Skeletal muscle satellite cell (primary cell): ENCODE data around the gene CORO7.

ENCODE experiments used
- H3K27me3 ChIP-seq: 2 replicates; pipeline ENCODE4 v1.7.0; 2013; ENCODE audit warnings: low read length; ENCODE audit not compliant: control insufficient read depth, insufficient read depth
- H3K36me3 ChIP-seq: 2 replicates; pipeline ENCODE4 v1.7.0; 2013; ENCODE audit warnings: mild to moderate bottlenecking, control low read depth, low read length; ENCODE audit not compliant: insufficient read depth
- H3K4me1 ChIP-seq: 2 replicates; pipeline ENCODE4 v1.7.0; 2013; ENCODE audit warnings: low read length; ENCODE audit not compliant: control insufficient read depth, insufficient read depth
- H3K4me2 ChIP-seq: 2 replicates; pipeline ENCODE4 v1.7.0; 2013; ENCODE audit warnings: mild to moderate bottlenecking, low read length
- H3K4me3 ChIP-seq: 2 replicates; pipeline ENCODE4 v1.7.0; 2013; ENCODE audit warnings: low read length
- H3K9ac ChIP-seq: 2 replicates; pipeline ENCODE4 v1.7.0; 2013; ENCODE audit warnings: mild to moderate bottlenecking, low read depth, low read length, moderate library complexity
- H3K9me3 ChIP-seq: replicated peaks from 2 replicates; pipeline ENCODE4 v1.7.0; 2013; ENCODE audit warnings: mild to moderate bottlenecking, control low read depth, low read length

Gene CORO7

GRCh38 chr16:4323071-4323844 is 93.1 kb downstream of the CORO7 start:
- peak overlapping the region; percentile 30 for H3K4me2 ChIP-seq
- no peaks in the 10 kb centered on the region for H3K27me3 ChIP-seq
- H3K4me1 ChIP-seq = peaks cover 51% of the 10 kb centered on the region
- no peaks in the 10 kb centered on the region for H3K9me3 ChIP-seq
- H3K9ac ChIP-seq = no peak overlapping the region
- no peaks in the 10 kb centered on the region for H3K36me3 ChIP-seq
- no peak overlapping the region for H3K4me3 ChIP-seq

- H3K4me1 ChIP-seq = peaks cover 54% of the 10 kb centered on the region
- H3K9ac ChIP-seq = no peak overlapping the region
- no peaks in the 10 kb centered on the region for H3K27me3 ChIP-seq
- no peak overlapping the region for H3K4me3 ChIP-seq
- H3K9me3 ChIP-seq = no peaks in the 10 kb centered on the region
- no peaks in the 10 kb centered on the region for H3K36me3 ChIP-seq
- H3K4me2 ChIP-seq = no peak overlapping the region
Measured at GRCh38 chr16:4322121-4323052, 94.0 kb downstream of the CORO7 start.

- H3K4me3 ChIP-seq = no peak overlapping the region
- no peak overlapping the region for H3K9ac ChIP-seq
- H3K4me1 ChIP-seq = peaks cover 56% of the 10 kb centered on the region
- H3K4me2 ChIP-seq = no peak overlapping the region
- H3K9me3 ChIP-seq = no peaks in the 10 kb centered on the region
- no peaks in the 10 kb centered on the region for H3K36me3 ChIP-seq
- H3K27me3 ChIP-seq = no peaks in the 10 kb centered on the region
Measured at GRCh38 chr16:4321286-4322120, 94.9 kb downstream of the CORO7 start.

GRCh38 chr16:4320571-4321137 is 95.7 kb downstream of the CORO7 start:
- Histone ChIP-seq H3K27me3 (no peaks in the 10 kb centered on the region), H3K4me1 (peaks cover 56% of the 10 kb centered on the region), H3K4me3 (no peak overlapping the region)

GRCh38 chr16:4319454-4320421 is 96.7 kb downstream of the CORO7 start:
- peaks cover 55% of the 10 kb centered on the region for H3K4me1 ChIP-seq
- no peak overlapping the region for H3K9ac ChIP-seq

More at GRCh38 chr16:4320571-4321137, 95.7 kb downstream of the CORO7 start:
- Histone ChIP-seq H3K36me3 (no peaks in the 10 kb centered on the region), H3K9ac (no peak overlapping the region), H3K4me2 (no peak overlapping the region), H3K9me3 (no peaks in the 10 kb centered on the region)

GRCh38 chr16:4318967-4319366 is 97.4 kb downstream of the CORO7 start:
- H3K36me3 ChIP-seq = no peaks in the 10 kb centered on the region
- peak overlapping the region; percentile 72 for H3K9ac ChIP-seq
- H3K4me1 ChIP-seq = peaks cover 50% of the 10 kb centered on the region

More at GRCh38 chr16:4319454-4320421, 96.7 kb downstream of the CORO7 start:
- Histone ChIP-seq H3K4me3 (no peak overlapping the region), H3K27me3 (no peaks in the 10 kb centered on the region), H3K36me3 (no peaks in the 10 kb centered on the region), H3K4me2 (peak overlapping the region; percentile 43), H3K9me3 (no peaks in the 10 kb centered on the region)

GRCh38 chr16:4318451-4318910 is 97.9 kb downstream of the CORO7 start:
- H3K4me1 ChIP-seq = peaks cover 46% of the 10 kb centered on the region
- peak overlapping the region; percentile 72 for H3K9ac ChIP-seq
- peak overlapping the region; percentile 75 for H3K4me3 ChIP-seq
- H3K36me3 ChIP-seq = no peaks in the 10 kb centered on the region
- no peaks in the 10 kb centered on the region for H3K9me3 ChIP-seq
- no peaks in the 10 kb centered on the region for H3K27me3 ChIP-seq
- peak overlapping the region; percentile 93 for H3K4me2 ChIP-seq

More at GRCh38 chr16:4318967-4319366, 97.4 kb downstream of the CORO7 start:
- Histone ChIP-seq H3K4me2 (peak overlapping the region; percentile 43), H3K9me3 (no peaks in the 10 kb centered on the region), H3K4me3 (no peak overlapping the region), H3K27me3 (no peaks in the 10 kb centered on the region)

GRCh38 chr16:4317532-4318450 is 98.6 kb downstream of the CORO7 start:
- peak overlapping the region; percentile 75 for H3K4me3 ChIP-seq
- peaks cover 43% of the 10 kb centered on the region for H3K4me1 ChIP-seq
- H3K27me3 ChIP-seq = no peaks in the 10 kb centered on the region
- H3K9ac ChIP-seq = peak overlapping the region; percentile 72
- no peaks in the 10 kb centered on the region for H3K36me3 ChIP-seq
- no peaks in the 10 kb centered on the region for H3K9me3 ChIP-seq
- H3K4me2 ChIP-seq = peak overlapping the region; percentile 93

GRCh38 chr16:4316864-4317531 is 99.4 kb downstream of the CORO7 start:
- peak overlapping the region; percentile 93 for H3K4me2 ChIP-seq
- H3K9me3 ChIP-seq = no peaks in the 10 kb centered on the region
- H3K4me1 ChIP-seq = peaks cover 43% of the 10 kb centered on the region
- H3K36me3 ChIP-seq = no peaks in the 10 kb centered on the region
- peak overlapping the region; percentile 72 for H3K9ac ChIP-seq
- no peaks in the 10 kb centered on the region for H3K27me3 ChIP-seq
- H3K4me3 ChIP-seq = peak overlapping the region; percentile 75
